SK-N-SH (cell line): ENCODE measurements around the gene SYNJ2. TPM values are rescaled to one million over a fixed set of nuclear protein-coding genes. Genes with fewer than 3 reads are reported as not detected.

Experiments used
- CTCF ChIA-PET: fragments of 300-600, 350-600 bp; formaldehyde crosslinking; extraction: SDS; loops from one replicate; lab custom pipeline; 2021; lab: Yijun Ruan, JAX
- POLR2A ChIA-PET: fragments of 350-600 bp; sonication (Branson Sonifier 250); formaldehyde crosslinking; extraction: SDS; loops from one replicate; lab custom pipeline; 2020; ENCODE audit warnings: antibody characterized with exemption, inconsistent platforms; lab: Yijun Ruan, JAX
- DNase-seq: peaks from one replicate; pipeline ENCODE4 v3.0.0; 2012
- H2AFZ ChIP-seq: fragments of 200-600 bp; sonication (generic); 2 replicates; pipeline ENCODE4 v1.8.1; 2016; ENCODE audit warnings: antibody characterized with exemption, mild to moderate bottlenecking, low read depth
- H3F3A ChIP-seq: fragments of 200-600 bp; sonication (generic); replicated peaks from 2 replicates; pipeline ENCODE3; 2016; ENCODE audit warnings: antibody characterized with exemption, mild to moderate bottlenecking; ENCODE audit not compliant: insufficient read depth
- H3K27ac ChIP-seq, 2 experiments: fragments of 200-500 bp in 1 of 2; fragments of 200-600 bp in 1 of 2; sonication (Bioruptor generic) in 1 of 2; sonication (generic), shearing (Covaris generic) in 1 of 2; 2 replicates each; pipeline versions ENCODE4 v1.5.1 to v1.6.1; 2014 to 2016; ENCODE audit warnings: low read depth in 2 of 2, inconsistent platforms in 1 of 2, low read length in 1 of 2, mild to moderate bottlenecking in 1 of 2, mixed read lengths in 1 of 2
- H3K27me3 ChIP-seq: fragments of 200-600 bp; sonication (generic), shearing (Covaris generic); 2 replicates; pipeline ENCODE4 v1.6.1; 2016; ENCODE audit warnings: mixed run types; ENCODE audit not compliant: insufficient read depth
- H3K36me3 ChIP-seq, 2 experiments: fragments of 200-500 bp in 1 of 2; fragments of 200-600 bp in 1 of 2; sonication (Bioruptor generic) in 1 of 2; sonication (generic) in 1 of 2; replicated peaks in 1 of 2; 2 replicates each; pipeline versions ENCODE3 to v1.5.1; 2014 to 2016; ENCODE audit warnings: low read length in 1 of 2, mild to moderate bottlenecking in 1 of 2; ENCODE audit not compliant: insufficient read depth in 2 of 2, control insufficient read depth in 1 of 2
- H3K4me1 ChIP-seq, 2 experiments: fragments of 200-500 bp in 1 of 2; fragments of 200-600 bp in 1 of 2; sonication (Bioruptor generic) in 1 of 2; sonication (generic), shearing (Covaris generic) in 1 of 2; 2 replicates each; pipeline versions ENCODE4 v1.5.1 to v1.6.1; 2014 to 2016; ENCODE audit warnings: low read depth in 1 of 2, low read length in 1 of 2, mixed run types in 1 of 2; ENCODE audit not compliant: insufficient read depth in 2 of 2, control insufficient read depth in 1 of 2
- H3K4me2 ChIP-seq: fragments of 200-600 bp; sonication (generic), shearing (Covaris generic); 2 replicates; pipeline ENCODE4 v1.6.1; 2017; ENCODE audit warnings: mixed run types
- H3K4me3 ChIP-seq, 2 experiments: fragments of 200-500 bp in 1 of 2; fragments of 200-600 bp in 1 of 2; sonication (Bioruptor generic) in 1 of 2; sonication (generic), shearing (Covaris generic) in 1 of 2; 2 replicates each; pipeline versions ENCODE4 v1.5.1 to v1.8.1; 2014 to 2016; ENCODE audit warnings: low read depth in 2 of 2, inconsistent platforms in 1 of 2, low read length in 1 of 2, mild to moderate bottlenecking in 1 of 2, mixed read lengths in 1 of 2, moderate library complexity in 1 of 2
- H3K79me2 ChIP-seq: fragments of 200-600 bp; sonication (generic); 2 replicates; pipeline ENCODE4 v1.8.1; 2017; ENCODE audit warnings: mild to moderate bottlenecking; ENCODE audit not compliant: insufficient read depth
- H3K9ac ChIP-seq: fragments of 200-600 bp; sonication (generic); 2 replicates; pipeline ENCODE4 v1.6.1; 2017; ENCODE audit warnings: mixed run types
- H3K9me2 ChIP-seq: fragments of 200-600 bp; sonication (generic); 2 replicates; pipeline ENCODE4 v1.6.1; 2017; ENCODE audit warnings: mixed run types
- H3K9me3 ChIP-seq: fragments of 200-600 bp; sonication (generic); 2 replicates; pipeline ENCODE4 v1.6.1; 2017; ENCODE audit warnings: mixed run types, mild to moderate bottlenecking, moderate library complexity
- H4K20me1 ChIP-seq: fragments of 200-600 bp; sonication (generic); 2 replicates; pipeline ENCODE4 v1.6.1; 2017; ENCODE audit warnings: mild to moderate bottlenecking, mixed run types; ENCODE audit not compliant: insufficient read depth
- CHD2 ChIP-seq: fragments of 150-350 bp; IDR thresholded peaks from 2 replicates; pipeline ENCODE4 v1.6.1; 2018; ENCODE audit warnings: low read length; ENCODE audit not compliant: partially characterized antibody
- ELF1 ChIP-seq: IDR thresholded peaks from 2 replicates; pipeline ENCODE4 v1.4.0; 2012
- EZH2phosphoT487 ChIP-seq: fragments of 200-600 bp; sonication (generic); IDR thresholded peaks from 2 replicates; pipeline ENCODE4 v1.6.1; 2017; ENCODE audit warnings: low read depth, mixed run types, mild to moderate bottlenecking, antibody characterized with exemption, moderate library complexity, borderline replicate concordance
- FOSL2 ChIP-seq: IDR thresholded peaks from 2 replicates; pipeline ENCODE4 v1.4.0; 2012; ENCODE audit warnings: low read depth, mild to moderate bottlenecking, moderate library complexity, borderline replicate concordance
- FOXJ3 ChIP-seq: sonication (generic); formaldehyde crosslinking; IDR thresholded peaks from 2 replicates; pipeline ENCODE4 v1.5.1; 2020; ENCODE audit warnings: mild to moderate bottlenecking, missing genetic modification reagents
- IRF3 ChIP-seq: fragments of 150-350 bp; IDR thresholded peaks from 2 replicates; pipeline ENCODE4 v1.6.1; 2016; ENCODE audit warnings: mild to moderate bottlenecking, low read depth, low read length
- MAX ChIP-seq: IDR thresholded peaks from 2 replicates; pipeline ENCODE4 v1.4.0; 2012; ENCODE audit warnings: low read depth
- MXI1 ChIP-seq: IDR thresholded peaks from 2 replicates; pipeline ENCODE4 v1.6.1; 2012; ENCODE audit warnings: mild to moderate bottlenecking, low read depth, low read length, improper control_type of control experiment
- NFIC ChIP-seq: IDR thresholded peaks from 2 replicates; pipeline ENCODE4 v1.4.0; 2012; ENCODE audit warnings: borderline replicate concordance
- NRF1 ChIP-seq: IDR thresholded peaks from 2 replicates; pipeline ENCODE4 v1.6.1; 2012; ENCODE audit warnings: low read depth, mild to moderate bottlenecking, low read length
- RAD21 ChIP-seq: IDR thresholded peaks from 2 replicates; pipeline ENCODE4 v1.6.1; 2012; ENCODE audit warnings: mild to moderate bottlenecking, low read length
- REST ChIP-seq: IDR thresholded peaks from 2 replicates; pipeline ENCODE4 v1.6.1; 2012; ENCODE audit warnings: mild to moderate bottlenecking, low read depth, low read length, moderate library complexity
- SMC3 ChIP-seq: IDR thresholded peaks from 2 replicates; pipeline ENCODE4 v1.6.1; 2012; ENCODE audit warnings: low read depth, low read length, improper control_type of control experiment
- TAF1 ChIP-seq: IDR thresholded peaks from 2 replicates; pipeline ENCODE4 v1.6.1; 2012; ENCODE audit warnings: low read depth, mild to moderate bottlenecking, low read length, moderate library complexity, borderline replicate concordance
- USF1 ChIP-seq: IDR thresholded peaks from 2 replicates; pipeline ENCODE4 v1.4.0; 2012; ENCODE audit warnings: low read depth, borderline replicate concordance
- WGBS: methylation state at CpG from one replicate; pipeline ENCODE4 v1.1.6; 2017; ENCODE audit warnings: low lambda C conversion rate; 5-methylcytosine and 5-hydroxymethylcytosine counted together
- polyA plus RNA-seq, 3 experiments: library from polyadenylated mRNA; depleted of rRNA; stranded (reverse); fragments of >200 nt; gene quantifications; 2 replicates each; pipeline ENCODE4 v1.2.3, GENCODE V29; 2012

Gene SYNJ2
- polyA plus RNA-seq, 1 of the 3 experiments (the other 2 are of a cell fraction): 40.0 TPM

GRCh38 chr6:158124288-158124687 is 142.6 kb downstream of the SYNJ2 start:
- no peaks in the 10 kb centered on the region for H3K4me1 ChIP-seq
- H3K9me2 ChIP-seq: no peaks in the 10 kb centered on the region
- H3K4me2 ChIP-seq: no peak overlapping the region
- no peak overlapping the region for H3K9ac ChIP-seq
- no peaks in the 10 kb centered on the region for H3K79me2 ChIP-seq
- H4K20me1 ChIP-seq: no peaks in the 10 kb centered on the region
- POLR2A ChIA-PET: no interaction called here
- TF ChIP-seq USF1 (no peak), MAX (no peak), NRF1 (no peak), SMC3 (no peak), NFIC (no peak), MXI1 (no peak), IRF3 (no peak), RAD21 (no peak), REST (no peak), FOXJ3 (CRISPR knock-in tag) (no peak), ELF1 (no peak), EZH2phosphoT487 (no peak), TAF1 (no peak), FOSL2 (no peak), CHD2 (no peak)
- TF ChIP-seq, all 33 proteins: peak for 0
- Histone ChIP-seq H3K27ac (no peak overlapping the region), H2AFZ (no peak overlapping the region), H3K27me3 (no peaks in the 10 kb centered on the region), H3F3A (no peaks in the 10 kb centered on the region), H3K4me3 (no peak overlapping the region), H3K9me3 (no peaks in the 10 kb centered on the region), H3K36me3 (peaks cover 32 to 38% of the 10 kb centered on the region in 2 experiments)
- 96% methylated on average over 1 of the region's 1 CpG for WGBS
- no peak for DNase-seq
- CTCF ChIA-PET: interaction anchor here (1.4 to 1.7 kb wide), 2 partner anchors 8 to 367 kb away, joined by 4 to 6 read pairs; no protein-coding TSS in a partner anchor
